ENCODE data around the gene FBXO41.

DNA sequence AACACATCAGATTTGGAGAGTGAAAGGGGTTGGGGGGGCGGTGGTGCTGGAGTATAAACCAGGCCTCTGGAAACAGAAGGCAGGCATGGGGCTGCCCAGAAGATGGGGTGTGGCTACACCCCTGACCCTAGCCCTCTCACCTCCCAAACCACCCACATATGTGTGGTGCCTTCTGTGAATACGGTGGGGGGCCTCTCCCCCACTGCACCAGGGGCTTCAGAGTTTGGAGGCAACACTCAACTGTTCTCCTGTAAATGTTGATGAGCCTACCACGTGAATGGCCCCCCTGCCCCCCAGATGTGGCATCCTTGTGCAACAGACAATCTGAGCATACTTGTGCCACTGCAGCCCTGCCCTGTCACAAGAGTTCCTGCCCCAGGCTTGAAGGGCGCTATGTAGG lies 19.5 kb downstream of the FBXO41 start:
- TF ChIP-seq CTCF (IDR thresholded peaks at IDR 0.05) (no peak), POLR2A (IDR thresholded peaks at IDR 0.05) (no peak)

All from tibial nerve (tissue), 3 donors.